SK-N-MC (cell line): ENCODE results near the gene GLRX5.

Experiments used
- EZH2 ChIP-seq: fragments of 200-600 bp; sonication (generic); IDR thresholded peaks from one replicate; pipeline ENCODE4 v1.6.1; 2017; ENCODE audit warnings: antibody characterized with exemption
- POLR2AphosphoS5 ChIP-seq: IDR thresholded peaks from 2 replicates; pipeline ENCODE4 v1.6.1; 2012; ENCODE audit warnings: mild to moderate bottlenecking, low read depth, low read length, borderline replicate concordance

- no peak for TF ChIP-seq POLR2AphosphoS5
- TF ChIP-seq EZH2: no peak
Measured at GRCh38 chr14:95490138-95490509, 44.7 kb upstream of the GLRX5 start.
